HG03045 (cell line): ENCODE measurements around the gene THPO.

Experiments used
- ATAC-seq: cut with Tn5 transposase; IDR thresholded peaks from one replicate; pipeline ENCODE4 v1.9.1; 2021; ENCODE audit warnings: mild to moderate bottlenecking, moderate library complexity; ENCODE audit not compliant: unreplicated experiment

THPO gene

GRCh38 chr3:184335661-184336546 is 42.1 kb downstream of the THPO start:
- peak; percentile 83 for ATAC-seq

- ATAC-seq, result peak; percentile 30
These were observed 42.7 kb downstream of the THPO start for GRCh38 chr3:184335291-184335660.

- no peak for ATAC-seq
These were observed 43.4 kb downstream of the THPO start for GRCh38 chr3:184334470-184335158.

GRCh38 chr3:184333700-184334099 is 44.3 kb downstream of the THPO start:
- no peak for ATAC-seq

GRCh38 chr3:184333190-184333589 is 44.8 kb downstream of the THPO start:
- ATAC-seq, result no peak

GRCh38 chr3:184332370-184333090 is 45.5 kb downstream of the THPO start:
- no peak for ATAC-seq

- ATAC-seq, result no peak
These were observed 49.5 kb downstream of the THPO start for GRCh38 chr3:184328516-184328915.

GRCh38 chr3:184327171-184327570 is 50.8 kb downstream of the THPO start:
- no peak for ATAC-seq

GRCh38 chr3:184325715-184326369 is 52.2 kb downstream of the THPO start:
- no peak for ATAC-seq

- no peak for ATAC-seq
These were observed 52.7 kb downstream of the THPO start for GRCh38 chr3:184325269-184325668.

GRCh38 chr3:184323696-184324095 is 54.3 kb downstream of the THPO start:
- ATAC-seq, result no peak

GRCh38 chr3:184322731-184323487 is 55.1 kb downstream of the THPO start:
- ATAC-seq, result no peak
